Right kidney (tissue), 1 donor: ENCODE data around the gene CLIC4.
"Not testable (repeated sequence)": the region's sequence is repeated elsewhere in the genome, so short reads cannot be mapped to it uniquely, and the experiment has no call there.

Experiments used
- DNase-seq: peaks from one replicate; pipeline ENCODE4 v3.0.0-alpha.2; 2016

CLIC4 gene

DNA sequence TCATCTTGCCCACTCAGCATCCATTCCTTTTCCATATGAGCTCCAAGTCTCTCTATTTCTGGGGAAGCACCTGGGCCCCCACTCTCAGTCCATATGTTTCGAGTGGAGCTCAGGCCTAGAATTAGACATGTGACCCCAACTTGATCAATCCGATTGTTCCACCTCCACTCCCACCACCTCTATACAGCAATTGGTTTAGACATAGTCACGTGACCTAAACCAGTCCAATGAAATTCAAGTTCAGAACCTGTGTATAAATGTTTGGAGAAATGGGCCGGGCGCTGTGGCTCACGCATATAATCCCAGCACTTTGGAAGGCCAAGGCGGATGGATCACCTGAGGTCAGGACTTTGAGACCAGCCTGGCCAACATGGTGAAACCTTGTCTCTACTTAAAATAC lies 29.6 kb upstream of the CLIC4 start:
- no peak for DNase-seq

DNA sequence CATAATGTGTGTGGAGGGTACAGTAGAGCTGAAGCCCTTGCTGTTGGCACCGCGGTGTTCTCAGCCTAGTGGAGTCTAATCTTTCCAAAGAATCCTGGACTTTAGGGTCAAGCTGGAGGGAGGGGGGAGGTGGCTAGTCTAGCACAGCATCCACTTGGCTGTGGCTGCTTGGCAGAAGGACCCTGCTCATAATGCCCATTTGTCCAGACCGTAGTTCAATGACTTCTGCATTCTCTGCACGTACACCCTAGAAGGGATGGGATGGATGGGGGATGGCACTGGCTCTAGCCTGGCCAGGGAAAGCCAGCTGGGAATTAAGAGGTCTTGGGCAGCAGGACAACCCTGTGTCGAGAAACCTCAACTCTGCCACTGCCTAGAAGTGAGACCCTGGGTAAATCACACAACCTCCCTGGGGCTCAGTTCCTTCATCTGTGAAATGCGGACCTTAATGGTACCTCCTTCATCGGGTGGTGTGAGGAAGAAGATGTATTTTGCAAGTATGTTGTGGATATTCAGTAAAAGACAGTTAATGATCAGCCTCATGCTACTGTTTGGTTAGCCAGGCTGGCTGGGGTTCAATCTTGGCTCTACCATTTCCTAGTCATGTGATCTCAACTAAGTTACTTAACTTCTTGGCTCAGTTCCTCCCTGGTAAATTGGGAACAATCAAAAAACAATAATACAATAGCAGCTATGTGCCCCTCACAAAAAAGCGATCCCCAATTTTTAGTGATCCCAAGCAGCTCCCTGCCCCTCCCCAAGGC lies 27.2 kb upstream of the CLIC4 start:
- DNase-seq: no peak

DNA sequence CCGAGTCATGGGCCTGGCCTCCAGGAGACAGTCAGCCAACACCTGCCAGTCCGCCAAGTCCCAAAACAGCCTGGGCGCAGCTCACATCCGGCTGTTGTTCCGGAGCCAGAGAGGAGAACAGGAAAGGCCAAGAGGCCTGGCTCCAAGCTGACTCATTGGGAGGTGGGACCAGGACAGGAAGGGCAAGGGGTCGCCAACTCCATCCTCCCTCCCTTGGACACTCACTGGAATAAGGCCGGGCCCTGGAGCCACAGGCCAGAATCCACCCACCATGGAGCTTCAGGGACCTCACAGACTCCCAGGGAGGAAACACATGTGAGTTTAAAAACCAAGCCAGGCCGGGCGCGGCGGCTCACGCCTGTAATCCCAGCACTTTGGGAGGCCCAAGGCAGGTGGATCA lies 25.1 kb upstream of the CLIC4 start:
- no peak for DNase-seq

DNA sequence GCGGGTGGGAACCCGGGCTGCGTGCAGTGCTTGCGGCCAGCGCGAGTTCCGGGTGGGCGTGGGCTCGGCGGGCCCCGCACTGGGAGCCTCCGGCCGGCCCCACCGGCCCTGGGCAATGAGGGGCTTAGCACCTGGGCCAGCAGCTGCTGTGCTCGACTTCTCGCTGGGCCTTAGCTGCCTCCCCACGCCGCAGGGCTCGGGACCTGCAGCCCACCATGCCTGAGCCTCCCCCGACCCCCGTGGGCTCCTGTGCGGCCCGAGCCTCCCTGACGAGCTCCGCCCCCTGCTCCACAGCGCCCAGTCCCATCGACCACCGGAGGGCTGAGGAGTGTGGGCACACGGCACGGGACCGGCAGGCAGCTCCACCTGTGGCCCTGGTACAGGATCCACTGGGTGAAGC lies 23.7 kb upstream of the CLIC4 start:
- DNase-seq: no peak

DNA sequence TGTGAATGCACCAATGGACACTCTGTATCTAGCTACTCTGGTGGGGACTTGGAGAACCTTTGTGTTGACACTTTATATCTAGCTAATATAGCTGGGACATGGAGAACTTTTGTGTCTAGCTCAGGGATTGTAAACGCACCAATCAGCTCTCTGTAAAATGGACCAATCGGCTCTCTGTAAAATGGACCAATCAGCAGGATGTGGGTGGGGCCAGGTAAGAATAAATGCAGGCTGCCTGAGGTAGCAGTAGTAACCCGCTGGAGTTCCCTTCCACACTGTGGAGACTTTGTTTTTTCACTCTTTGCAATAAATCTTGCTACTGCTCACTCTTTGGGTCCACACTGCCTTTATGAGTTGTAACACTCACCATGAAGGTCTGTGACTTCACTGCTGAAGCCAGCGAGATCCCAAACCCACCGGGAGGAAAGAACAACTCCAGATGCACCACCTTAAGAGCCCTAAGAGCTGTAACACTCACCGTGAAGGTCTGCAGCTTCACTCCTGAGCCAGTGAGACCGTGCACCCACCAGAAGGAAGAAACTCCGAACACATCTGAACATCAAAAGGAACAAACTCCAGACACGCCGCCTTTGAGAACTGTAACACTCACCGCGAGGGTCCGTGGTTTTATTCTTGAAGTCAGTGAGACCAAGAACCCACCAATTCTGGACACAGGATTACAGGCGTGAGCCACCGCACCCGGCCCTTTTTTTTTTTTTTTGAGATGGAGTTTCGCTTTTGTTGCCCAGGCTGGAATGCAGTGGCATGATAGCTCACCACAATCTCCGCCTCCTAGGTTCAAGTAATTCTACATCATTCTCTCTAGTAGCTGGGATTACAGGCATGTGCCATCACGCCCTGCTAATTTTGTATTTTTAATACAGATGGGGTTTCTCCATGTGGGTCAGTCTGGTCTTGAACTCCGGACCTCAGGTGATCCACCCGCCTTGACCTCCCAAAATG lies 22.9 kb upstream of the CLIC4 start:
- DNase-seq: not testable (repeated sequence)

DNA sequence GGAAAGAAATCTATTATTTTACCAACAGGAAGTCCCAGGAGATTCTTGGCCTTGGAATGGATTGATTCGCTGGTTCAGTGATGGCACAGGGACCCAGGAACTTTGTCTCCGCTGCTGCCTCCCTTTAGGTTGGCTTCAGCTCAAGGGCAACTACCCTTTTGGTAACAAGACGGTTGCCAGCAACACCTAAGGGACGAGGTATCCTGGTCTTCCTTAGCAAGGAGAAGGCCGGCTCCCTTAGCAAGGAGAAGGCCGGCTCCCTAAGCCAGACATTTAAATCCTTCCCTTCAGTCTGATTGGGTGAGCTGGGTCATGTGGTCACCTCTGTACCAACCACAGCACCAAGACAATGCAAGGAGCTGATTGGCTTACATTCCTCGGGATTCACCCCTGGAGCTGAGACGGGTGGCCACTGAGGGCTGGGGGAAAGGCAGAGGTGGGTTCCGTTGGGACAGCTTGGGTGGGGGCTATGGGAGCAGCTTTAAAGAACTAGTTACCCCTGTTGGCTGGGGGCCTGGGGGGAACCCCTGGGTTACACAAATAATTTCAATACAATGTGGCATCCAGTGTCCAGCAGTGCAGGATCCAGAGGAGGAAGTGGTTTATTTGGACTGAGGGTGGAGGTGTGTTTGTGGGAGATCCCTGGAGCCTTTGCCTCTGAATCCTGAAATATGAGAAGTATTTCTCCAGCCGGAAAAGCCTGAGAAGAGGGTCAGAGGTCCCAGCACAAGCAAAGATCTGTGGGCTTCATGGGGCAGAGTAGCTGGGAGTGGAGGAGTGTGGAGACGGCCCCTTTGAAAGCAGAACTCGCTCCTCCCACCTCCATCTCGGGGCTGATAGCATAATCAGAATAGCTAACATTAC lies 20.7 kb upstream of the CLIC4 start:
- DNase-seq: peak; percentile 73

DNA sequence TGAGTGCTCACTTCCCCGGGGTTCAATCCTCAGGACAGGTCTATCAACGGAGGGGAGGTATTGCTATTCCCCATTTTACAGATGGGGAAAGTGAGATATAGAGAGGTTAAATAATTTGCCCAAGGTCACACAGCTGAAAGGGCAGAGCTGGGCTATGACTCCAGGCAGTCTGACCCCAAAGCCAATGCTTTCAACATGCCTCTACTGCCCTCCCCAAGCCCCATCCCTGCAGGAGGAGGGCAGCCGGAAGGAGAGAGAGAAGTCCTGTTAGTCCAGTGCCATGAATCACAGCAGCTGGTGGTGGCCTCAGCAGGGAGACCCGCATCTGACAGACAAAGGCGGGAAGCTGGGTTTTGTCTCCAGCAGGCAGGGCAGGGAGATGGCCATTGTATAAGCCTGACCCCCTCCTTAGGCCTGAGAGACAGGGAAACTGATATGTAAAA lies 20.0 kb upstream of the CLIC4 start:
- DNase-seq: no peak

DNA sequence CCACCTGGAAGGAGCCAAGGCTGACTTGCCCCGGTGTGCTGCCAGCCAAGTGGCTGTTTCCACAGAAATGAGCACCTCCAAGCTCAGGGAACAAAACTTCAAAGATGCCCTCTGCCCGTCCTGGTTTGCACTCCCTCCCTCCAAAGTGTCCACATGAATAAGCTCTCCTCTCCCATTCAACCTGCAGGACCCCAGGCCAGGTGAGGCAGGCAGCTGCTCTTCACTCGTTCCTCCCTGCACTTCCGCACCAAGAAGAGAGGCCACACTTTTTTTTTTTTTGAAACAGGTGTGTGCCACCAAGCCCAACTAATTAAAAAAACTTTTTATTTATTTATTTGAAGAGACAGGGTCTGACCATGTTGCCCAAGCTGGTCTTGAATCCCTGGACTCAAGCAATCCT lies 18.5 kb upstream of the CLIC4 start:
- no peak for DNase-seq

DNA sequence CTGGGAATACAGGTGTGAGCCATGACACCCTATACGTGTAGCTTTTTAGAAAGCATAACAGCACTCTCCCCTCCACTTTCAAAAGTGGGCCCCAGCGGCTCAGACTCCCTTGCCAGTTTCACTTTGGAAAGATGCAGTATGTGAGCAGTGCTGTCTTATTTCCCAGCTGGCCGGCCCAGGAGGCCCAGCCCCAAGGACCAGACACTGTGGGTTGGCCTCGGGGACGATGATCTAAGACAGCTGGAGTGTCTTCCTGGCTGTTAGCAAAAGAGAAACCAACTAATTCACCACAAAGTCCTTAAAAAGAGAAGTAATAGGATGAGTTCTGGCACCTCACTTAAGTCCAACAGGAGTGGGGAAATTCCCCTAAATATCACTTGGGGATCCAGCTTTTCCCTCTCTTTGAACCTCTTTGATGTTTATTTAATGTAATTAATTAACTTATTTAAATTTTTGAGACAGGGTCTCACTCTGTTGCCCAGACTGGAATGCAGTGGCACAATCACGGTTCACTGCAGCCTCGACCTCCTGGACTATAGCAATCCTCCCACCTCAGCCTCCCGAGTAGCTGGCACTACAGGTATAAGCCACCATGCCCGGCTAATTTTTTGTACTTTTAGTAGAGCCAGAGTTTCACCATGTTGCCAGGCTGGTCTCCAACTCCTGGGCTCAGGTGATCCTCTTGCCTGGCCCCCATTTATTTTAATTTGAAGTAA lies 17.6 kb upstream of the CLIC4 start:
- no peak for DNase-seq

DNA sequence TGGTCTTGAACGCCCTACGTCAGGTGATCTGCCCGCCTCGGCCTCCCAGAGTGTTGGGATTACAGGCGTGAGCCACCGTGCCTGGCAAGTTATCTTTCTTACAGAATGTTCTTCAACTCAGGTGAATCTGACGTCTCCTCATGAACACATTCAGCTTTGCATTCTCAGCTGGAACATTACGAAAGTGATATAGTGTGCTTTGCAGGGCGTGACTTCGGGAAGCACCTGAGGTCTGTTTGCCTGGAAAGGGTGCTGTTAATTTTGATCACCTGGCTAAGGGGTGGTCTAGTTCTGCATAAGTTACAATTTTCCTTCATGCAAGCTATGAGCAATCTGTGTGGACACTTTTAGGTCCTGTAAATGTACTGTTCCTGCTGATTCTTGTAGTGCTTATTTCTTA lies 16.3 kb upstream of the CLIC4 start:
- DNase-seq: no peak

DNA sequence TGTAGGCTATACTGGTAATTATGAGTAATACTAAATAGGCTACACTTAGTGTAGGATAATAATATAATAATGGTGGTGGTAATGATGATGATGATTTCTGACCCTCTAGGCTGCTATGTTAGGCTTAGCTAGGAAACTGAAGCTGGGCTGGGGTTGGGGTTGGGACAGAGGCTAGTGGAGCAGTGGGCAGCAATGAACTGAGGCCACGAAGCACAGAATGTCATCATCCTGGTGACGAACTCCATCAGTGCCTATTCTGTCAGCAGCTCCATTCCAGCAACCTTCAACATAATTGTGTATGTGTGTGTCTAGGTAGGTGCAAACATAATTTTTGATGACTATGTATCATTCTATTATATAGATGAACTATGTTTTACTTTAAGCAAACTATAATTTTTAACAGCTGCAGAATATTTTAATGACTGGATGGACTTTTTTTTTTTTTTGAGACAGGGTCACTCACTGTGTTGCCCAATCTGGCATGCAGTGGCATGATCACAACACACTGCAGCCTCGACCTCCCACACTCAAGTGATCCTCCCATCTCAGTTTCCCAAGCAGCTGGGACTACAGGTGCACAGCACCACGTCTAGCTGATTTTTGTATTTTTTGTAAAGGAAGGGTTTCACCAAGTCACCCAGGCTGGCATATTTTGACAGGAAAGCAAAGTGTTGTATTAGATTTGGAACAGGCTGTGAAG lies 12.9 kb upstream of the CLIC4 start:
- no peak for DNase-seq

DNA sequence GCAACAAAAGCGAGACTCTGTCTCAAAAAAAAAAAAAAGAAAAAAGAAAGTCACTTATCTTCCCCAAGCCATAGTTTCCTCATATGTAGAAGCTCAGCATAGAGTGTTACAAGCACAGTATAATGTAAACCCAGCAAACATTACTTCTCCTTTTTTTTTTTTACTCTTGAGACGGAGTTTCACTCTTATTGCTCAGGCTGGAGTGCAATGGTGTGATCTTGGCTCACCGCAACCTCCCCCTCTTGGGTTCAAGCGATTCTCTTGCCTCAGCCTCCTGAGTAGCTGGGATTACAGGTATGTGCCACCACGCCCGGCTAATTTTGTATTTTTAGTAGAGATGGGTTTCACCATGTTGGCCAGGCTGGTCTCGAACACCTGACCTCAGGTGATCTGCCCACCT lies 11.9 kb upstream of the CLIC4 start:
- not testable (repeated sequence) for DNase-seq

DNA sequence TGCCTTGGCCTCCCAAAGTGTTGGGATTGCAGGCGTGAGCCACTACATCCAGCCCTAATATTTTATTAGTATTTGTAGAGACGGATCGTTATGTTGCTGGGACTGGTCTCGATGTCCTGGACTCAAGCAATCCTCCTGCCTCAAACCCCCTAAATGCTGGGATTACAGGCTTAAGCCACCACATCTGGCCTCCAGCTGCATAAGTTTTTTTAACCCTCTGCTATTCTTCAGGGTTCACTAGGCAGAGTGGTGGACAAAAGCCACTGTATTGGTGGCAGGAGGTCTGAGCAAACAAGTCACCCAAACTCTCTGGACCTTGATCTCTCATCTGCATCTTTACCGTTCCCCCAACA lies 10.1 kb upstream of the CLIC4 start:
- no peak for DNase-seq

DNA sequence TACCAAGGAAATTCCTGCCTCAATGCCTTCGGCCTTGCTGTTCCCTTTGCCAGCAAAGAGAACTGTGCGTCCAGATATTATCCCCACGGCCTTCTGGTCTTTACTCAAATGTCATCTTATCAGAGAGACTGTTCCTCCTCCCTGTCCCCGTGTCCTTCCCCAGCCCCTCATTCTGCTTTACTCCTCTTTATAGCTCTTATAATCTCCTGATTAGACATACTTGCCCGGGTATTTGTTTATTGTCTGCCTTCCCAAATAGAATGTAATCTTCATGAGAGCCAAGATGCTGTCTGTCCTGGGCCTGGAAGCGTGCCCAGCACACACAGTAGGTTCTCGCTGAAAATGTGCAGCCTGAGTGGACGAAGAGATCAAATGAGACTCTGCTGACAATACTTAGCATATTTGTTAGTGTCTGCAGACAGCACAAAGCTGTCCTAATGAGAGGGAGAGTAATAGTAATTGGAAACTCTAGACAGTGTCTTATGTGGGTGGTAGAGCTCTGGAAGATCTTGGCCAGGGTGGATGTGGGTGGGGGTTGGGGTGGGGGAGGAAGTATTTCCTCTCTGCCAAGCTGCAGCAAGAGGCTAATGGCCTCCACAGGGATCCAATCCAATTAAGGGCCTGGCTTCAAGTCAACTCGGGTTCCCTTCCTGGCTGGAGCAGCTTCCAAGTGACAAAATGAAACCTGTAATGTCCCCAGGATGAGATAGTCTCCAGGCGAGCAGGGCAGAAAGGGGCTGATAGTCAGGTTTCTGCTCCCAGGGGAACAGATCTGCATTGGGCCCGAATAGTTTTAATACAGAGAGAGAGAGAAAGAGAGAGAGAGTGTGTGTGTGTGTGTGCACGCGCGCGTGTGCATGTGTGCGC lies 9.5 kb upstream of the CLIC4 start:
- DNase-seq: peak; percentile 37

DNA sequence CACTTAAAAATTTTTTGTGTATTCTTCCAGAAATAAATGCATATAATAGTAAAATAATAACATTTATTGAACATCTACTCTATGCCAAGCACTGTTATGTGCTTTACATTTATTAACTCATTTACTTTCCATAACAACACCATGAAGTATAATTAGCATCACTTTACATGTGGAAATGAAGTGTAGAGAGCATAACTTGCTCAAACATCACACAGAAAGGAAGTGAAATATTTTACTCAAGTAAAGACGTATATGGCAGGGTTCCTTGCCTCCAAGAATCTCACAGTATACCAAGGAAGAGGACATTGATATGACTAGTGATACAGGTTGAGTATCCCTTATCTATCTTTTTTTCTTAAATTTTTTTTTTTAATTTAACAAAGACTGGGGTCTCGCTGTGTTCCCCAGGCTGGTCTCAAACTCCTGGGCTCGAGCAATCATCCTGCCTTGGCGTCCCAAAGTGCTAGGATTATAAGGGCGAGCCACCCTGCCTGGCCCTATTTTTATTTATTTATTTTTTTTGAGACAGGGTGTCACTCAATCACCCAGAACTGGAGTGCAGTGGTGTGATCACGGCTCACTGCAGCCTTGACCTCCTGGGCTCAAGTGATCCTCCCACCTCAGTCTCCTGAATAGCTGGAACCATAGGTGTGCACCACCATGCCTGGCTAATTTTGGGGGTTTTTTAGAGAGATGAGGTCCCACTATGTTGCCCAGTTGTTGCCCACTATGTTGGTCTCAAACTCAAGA lies 7.7 kb upstream of the CLIC4 start:
- no peak for DNase-seq

DNA sequence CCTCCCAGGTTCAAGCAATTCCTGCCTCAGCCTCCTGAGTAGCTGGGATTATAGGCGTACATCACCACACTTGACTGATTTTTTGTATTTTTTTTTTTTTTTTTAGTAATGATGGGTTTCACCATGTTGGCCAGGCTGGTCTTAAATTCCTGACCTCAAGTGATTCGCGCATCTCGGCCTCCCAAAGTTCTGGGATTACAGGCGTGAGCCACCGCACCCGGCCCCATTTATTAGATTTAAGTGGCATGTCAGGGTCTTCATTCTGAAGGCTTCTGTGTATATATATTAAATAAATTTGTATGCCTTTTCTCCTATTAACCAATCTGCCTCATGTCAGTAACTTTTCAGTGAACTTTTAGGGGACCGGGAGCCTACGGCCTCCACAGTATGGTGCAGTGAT lies 6.0 kb upstream of the CLIC4 start:
- no peak for DNase-seq

DNA sequence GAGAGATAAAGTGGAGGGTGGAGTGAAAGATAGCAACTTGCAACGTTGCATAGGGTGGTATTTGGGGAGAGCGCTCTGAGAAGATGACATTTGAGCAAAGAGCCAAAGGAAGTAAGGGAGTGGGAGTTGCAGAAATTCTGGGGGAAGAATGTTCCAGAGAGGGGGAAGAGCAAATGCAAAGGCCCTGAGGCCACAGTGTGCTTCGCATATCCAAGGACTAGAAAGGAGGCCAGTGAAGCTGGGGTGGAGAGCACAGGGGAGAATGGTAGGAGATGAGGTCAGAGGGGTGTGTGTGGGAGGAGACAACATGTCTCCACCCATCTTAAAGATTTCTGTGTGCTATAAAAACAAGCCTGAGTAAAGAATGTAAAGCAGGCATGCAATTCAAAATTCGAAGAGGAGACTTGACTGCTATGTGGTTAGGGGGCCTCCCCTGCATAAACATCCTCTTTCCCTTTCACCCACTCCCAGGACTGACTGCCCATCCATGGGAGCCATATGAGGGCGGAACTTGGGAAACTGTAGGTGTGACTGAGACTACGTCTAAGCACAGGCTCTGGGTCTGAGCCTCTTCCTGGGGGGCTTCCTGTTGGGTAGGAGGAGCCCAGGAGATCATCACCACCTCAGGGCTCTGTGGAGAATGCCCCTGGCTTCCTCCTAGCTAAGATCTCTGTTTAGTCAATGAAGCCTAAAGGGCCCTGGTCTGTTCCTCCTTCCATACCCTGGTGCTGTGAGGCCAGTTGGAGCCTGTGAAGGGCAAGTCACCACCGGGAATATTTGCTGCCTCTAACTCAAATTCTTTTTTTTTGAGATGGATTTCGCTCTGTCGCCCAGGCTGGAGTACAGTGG lies 2.9 kb upstream of the CLIC4 start:
- peak; percentile 29 for DNase-seq

DNA sequence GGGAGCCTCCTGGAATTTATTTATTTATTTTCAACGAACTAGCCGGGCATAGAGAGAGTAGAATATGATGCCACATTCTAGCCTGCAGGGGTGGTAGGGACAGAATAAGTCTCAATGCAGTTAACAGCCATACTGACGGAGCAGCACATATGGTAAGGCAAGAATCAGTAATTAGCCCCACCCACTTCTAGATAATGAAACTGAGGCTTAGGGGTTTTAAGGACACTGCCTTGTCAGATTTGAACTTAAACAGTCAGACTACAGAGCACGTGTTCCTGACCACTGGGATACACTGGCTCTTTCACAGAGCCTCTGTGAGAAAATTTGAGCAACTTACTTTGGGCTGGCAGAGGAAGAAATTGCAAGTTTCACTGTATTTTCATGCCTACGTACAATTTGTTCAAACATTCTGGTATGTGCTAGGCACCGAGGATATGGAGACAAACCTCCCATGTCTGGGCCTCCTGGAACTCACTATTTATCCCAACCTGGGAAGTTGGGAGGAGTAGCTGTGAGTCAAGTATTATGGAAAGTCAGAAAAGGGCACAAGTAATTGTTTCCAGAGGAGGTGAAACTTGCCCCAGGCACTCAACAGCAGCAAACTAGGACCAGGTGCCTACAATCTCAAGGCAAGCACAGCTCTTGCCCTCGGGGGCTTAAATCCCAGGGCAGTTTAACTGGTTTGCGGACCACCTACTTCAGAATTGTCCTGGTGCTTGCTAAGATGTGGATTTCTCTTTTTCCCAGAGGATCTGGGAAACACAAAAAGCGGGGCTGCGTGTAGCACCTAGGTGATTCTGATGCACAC lies 1.6 kb upstream of the CLIC4 start:
- peak; percentile 32 for DNase-seq
